HG03135 (cell line): ENCODE data around the gene ZBTB11.
"Not testable (repeated sequence)": the region's sequence is repeated elsewhere in the genome, so short reads cannot be mapped to it uniquely, and the experiment has no call there.

ENCODE experiments used
- ATAC-seq: cut with Tn5 transposase; IDR thresholded peaks from one replicate; pipeline ENCODE4 v1.9.1; 2021; ENCODE audit warnings: mild to moderate bottlenecking, moderate library complexity; ENCODE audit not compliant: unreplicated experiment

ZBTB11 gene, protein sequence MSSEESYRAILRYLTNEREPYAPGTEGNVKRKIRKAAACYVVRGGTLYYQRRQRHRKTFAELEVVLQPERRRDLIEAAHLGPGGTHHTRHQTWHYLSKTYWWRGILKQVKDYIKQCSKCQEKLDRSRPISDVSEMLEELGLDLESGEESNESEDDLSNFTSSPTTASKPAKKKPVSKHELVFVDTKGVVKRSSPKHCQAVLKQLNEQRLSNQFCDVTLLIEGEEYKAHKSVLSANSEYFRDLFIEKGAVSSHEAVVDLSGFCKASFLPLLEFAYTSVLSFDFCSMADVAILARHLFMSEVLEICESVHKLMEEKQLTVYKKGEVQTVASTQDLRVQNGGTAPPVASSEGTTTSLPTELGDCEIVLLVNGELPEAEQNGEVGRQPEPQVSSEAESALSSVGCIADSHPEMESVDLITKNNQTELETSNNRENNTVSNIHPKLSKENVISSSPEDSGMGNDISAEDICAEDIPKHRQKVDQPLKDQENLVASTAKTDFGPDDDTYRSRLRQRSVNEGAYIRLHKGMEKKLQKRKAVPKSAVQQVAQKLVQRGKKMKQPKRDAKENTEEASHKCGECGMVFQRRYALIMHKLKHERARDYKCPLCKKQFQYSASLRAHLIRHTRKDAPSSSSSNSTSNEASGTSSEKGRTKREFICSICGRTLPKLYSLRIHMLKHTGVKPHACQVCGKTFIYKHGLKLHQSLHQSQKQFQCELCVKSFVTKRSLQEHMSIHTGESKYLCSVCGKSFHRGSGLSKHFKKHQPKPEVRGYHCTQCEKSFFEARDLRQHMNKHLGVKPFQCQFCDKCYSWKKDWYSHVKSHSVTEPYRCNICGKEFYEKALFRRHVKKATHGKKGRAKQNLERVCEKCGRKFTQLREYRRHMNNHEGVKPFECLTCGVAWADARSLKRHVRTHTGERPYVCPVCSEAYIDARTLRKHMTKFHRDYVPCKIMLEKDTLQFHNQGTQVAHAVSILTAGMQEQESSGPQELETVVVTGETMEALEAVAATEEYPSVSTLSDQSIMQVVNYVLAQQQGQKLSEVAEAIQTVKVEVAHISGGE

DNA sequence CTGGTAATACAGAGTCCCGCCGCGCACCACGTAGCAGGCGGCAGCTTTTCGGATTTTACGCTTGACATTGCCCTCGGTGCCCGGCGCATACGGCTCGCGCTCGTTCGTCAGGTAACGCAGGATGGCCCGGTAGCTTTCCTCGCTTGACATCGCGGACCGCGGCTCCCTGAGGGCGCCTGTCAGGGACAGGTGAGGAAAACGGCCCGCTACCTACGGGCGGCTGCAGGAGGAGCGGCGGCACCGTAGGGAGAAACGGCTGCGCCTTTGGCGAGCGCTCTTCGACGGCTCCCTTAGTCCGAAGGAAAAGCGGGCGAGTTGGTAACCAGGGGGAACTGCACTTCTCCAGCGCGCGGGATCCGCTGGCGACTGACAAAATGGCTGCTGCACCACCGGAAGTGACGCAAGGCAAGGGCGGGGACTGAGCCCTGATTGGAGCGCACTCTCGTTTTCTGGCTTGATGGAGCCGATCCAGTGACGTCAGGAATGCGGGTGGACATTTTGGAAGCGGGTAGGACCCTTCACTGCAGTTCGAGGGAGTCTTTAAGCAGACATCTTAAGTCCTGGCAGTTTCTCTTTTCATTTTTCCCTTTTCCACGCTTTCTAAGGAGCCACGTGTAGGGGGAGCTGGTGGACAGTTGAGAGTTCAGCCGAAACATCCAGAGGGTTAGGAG lies at the start of gene ZBTB11:
TSS of gene ZBTB11 (minus strand) at position 368 of the 671 bp plus-strand sequence. CDS start at position 150, 218 bp downstream.
- ATAC-seq: peak; percentile 73

DNA sequence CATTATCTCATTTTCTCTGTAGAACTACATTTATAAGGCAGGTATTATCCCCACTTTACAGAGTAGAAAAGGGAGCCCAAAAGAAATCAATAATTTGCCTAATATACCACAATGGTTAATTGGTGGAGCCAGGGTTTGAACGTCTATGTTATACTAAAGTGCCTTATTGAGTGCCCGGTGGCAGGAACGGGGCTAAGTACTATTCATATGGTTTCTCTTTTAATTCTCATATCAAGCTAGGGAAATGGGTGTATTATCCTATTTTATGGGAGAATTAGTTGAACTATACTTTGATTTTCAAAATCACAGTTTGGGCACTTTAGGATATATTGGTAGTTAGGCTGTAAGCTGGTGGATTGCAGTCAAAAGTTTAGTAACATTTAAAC lies 49.0 kb upstream of the ZBTB11 start:
- no peak for ATAC-seq

DNA sequence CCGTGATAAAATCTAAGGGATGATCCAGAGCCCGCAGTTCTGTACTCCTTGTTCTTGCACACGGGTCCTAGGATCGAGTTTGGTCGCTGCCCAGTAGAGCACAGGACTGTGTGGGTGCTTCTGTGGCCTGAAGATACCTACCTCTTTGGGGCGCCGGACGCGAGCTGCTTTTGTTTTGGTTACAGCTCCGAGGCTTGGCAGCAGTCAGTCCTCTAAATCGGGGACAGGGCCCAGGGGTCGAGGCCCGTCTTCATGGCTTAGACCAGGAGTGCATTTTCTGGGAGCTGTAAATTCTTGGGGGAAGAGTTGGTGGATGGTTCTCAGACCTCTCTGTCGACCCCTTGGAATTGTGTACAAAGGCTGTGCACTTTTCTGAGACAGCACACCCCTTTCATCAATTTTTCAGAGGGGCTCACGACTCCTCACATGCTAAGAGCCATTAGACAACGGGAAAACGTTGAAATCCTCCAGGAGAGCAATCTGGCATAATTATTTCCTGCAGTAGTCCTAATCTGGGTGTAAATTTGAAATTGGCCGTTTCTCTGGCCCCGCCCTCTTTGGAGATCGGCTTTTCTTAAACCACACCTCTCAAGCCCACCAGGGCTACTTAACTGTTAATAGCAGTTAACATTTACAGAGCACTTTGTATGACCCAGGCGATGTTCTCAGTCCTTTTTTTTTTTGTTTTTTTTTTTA lies 48.4 kb upstream of the ZBTB11 start:
- peak; percentile 23 for ATAC-seq

DNA sequence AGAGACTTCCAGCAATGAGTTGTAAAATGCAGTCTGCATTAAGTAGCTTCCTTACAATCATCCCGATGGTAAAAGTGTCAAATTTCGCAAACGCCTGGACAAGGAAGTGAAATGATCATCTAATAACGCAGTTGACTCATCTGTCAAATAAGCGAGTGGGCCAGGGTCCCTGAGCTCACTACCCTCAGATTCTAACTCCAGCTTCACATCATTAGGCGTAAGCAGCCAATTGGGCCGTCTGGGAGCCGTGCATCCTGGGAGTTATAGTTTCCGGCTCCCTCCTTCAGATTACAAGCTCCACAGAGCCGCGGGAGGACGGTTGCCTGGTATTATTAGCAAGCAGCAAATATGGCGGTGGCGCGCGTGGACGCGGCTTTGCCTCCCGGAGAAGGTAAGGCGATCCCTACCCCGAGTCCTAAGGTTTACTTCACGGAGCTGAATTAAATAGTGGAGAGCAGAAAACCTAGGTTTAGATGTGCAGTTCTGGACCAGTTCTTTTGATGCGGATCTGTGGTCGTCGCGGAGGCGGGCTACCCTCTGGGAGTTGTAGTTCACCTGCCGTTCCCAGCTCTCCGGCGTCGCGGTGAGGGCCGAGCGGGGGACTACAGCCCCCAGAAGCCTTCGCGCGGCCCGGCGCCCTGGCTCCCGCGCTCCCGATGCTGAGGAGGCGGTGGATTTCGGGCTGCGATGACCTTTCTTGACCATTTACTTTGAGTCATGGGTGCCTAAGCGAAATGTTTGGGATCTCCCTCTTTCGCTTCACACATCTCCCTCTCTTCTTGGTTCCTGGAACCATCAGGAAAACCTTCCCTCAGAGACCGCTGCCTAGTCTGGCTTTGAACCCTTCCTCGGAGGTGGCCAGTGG lies 47.6 kb upstream of the ZBTB11 start, which contains the start of gene CEP97:
TSS of gene CEP97 (plus strand) at position 286 of the 865 bp plus-strand sequence. CDS start at position 349, 63 bp downstream.
- peak; percentile 91 for ATAC-seq

DNA sequence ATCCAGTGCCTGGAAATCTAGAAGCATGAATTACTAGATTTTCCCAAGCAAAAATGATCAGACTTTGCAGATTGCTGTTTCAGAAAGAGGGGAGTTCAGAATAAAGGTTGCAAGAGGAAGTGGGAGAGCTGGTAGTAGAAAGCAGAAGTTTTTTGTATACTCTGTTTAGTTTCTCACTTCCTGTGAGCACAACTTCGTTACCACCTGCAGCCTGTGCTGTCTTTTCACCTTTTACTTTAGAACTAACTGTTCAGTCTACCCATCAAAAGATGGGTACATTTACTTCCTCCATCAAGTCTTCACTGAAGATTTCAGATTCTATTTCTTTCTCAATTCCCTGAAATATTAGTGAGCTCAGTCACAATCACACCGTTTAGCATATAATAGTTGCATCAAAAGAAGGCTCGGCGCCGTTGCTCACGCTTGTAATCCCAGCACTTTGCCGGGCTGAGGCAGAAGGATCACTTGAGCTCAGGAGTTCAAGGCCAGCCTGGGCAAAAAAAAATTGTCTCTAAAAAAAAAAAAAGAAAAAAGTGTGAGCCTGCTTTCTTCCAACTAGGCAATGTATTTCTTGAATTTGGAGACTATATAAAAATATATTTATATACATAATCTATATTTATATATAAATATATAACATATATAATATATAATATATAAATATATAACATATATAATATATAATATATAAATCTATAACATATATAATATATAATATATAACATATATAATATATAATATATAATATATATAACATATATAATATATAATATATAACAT lies 45.7 kb upstream of the ZBTB11 start:
- peak; percentile 58 for ATAC-seq

DNA sequence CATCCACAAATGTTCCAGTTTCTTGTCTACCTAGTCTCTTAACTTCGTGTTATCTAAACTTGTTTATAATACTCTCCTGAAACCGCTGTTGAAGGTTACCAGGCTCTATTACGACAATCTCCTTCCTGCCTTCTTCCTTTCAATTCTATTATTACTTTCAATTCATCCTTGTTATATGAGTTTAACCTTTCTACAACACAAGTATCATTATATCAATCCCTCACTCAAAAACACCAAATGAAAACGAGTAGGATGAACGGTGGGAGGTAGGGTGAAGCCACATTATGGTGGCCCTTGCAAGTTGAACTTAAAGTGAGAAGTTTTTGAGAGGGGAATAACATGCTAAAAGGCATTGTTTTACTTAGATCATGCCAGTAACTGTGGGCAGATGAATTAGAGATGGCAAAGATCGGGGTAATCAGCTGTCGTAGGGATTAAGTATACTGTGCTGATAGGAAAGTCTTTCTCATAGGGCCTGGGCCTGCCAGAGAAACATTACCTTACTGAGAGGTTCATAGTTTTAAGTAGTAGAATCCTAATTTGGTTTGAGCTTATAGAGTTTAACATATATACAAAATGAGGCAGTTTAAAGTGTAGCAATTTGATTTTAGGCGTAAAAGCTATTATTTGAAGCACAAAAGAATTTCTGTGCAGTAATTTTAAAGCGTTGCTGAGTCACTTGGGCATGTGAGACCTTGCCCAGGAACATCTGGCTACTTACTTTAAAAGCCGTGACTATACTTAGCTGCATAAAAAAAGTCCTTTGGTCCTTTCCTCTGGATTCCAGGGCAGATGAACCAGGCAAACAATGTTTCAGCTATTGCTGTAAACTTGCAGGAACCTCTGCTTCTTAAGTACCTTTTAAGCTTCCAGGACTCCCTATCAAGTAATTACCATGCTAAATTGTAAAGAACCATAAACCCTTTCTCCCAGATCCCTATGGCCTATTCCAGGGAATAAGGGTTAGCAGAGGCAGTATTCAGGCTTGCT lies 44.2 kb upstream of the ZBTB11 start:
- no peak for ATAC-seq

DNA sequence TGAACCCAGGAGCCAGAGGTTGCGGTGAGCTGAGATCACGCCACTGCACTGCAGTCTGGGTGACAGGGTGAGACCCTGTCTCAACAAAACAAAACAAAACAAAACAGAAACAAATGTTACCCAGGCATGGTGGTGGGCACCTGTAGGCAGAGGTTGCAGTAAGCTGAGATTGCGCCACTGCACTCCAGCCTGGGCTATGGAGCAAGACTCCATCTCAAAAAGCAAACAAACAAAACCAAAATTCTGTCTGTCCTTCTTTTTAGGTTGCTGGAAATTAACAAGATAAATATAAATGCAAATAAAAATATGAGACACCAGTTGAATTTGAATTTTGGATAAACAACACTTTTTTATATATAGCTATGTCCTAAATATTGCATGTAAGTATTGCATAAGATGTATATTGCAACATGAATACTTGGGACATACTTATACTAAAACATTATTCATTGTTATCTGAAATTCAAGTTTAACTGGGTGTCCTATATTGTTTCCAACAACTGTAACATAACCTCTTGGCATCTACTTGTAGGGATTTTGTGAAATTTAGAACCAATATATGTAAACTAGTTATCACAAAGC lies 42.8 kb upstream of the ZBTB11 start:
- ATAC-seq: no peak

DNA sequence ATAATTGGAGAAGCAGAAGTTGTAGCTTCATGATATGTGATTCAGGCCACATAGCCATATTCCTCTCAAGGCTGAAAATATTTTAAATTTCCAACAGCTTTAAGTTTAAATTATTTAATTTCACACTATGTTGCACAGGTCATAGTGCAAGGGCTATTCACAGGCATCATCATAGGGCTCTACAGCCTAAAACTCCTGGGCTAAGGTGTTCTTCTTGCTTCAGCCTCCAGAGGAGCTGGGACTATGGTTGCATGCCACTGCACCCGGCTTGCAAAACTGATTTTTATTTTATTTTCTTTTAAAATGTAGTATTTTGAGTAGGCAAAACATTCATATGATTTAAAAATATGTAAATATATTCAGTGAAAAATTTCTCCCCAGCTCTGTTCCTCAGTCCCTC lies 41.5 kb upstream of the ZBTB11 start:
- no peak for ATAC-seq

DNA sequence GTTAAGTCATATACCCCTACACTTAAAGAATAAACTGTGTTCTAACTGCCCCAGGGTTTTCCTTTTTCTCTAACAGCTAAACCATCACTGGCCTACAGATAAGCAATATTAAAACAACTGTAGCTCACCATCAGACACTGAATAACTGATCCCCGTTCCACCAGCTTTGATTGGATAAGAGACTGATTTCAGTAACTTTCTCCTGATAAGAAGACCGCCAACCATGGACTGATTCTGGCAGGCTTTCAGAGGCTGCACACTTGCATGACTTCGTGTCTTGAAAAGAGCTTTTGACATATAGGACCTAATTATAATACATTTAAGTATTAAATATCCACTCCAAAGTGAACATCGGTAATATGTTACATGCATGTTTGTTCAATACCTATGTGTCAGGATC lies 32.2 kb upstream of the ZBTB11 start:
- no peak for ATAC-seq

DNA sequence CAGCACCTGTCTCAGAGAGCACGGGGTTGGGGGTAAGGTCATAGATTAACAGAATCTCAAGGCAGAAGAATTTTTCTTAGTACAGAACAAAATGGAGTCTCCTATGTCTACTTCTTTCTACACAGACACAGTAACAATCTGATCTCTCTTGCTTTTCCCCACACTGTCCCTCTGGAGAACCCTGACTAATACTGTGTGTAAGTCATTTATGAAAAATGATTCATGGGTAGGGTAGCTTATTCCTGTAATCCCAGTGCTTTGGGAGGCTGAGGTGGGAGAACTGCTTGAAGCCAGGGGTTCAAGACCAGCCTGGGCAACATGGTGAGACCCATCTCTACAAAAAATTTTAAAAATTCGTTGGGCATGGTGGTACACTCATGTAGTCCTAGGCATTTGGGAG lies 27.7 kb upstream of the ZBTB11 start:
- not testable (repeated sequence) for ATAC-seq

DNA sequence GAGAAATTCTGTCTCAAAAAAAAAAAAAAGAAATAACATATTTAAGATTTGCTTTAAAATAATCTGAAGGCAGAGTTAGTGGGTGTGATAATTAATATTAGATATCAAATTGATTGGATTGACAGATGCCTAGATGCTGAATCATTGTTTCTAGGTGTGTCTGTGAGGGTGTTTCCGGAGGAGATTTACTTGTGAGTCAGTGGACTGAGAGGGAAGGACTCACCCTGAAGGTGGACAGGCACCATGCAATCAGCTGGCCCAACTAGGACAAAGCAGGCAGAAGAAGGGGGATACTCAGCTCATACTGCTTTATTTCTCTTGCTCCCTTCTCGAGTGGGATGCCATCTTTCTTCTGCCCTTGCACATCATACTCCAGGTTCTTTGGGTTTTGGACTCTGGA lies 26.2 kb upstream of the ZBTB11 start:
- ATAC-seq: no peak

DNA sequence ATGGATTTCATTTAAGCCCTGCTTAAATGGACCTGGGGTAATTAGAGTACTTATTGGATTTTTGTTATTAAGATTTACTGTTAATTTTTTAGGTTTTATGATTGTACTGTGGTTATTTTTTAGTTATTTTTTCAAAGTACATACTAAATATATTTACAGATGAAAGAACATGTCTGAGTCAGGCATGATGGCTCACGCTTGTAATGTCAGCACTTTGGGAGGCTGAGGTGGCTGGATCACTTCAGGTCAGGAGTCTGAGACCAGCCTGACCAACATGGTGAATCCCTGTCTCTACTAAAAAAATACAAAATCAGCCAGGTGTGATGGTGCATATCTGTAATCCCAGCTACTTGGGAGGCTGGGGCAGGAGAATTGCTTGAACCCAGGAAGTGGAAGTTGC lies 25.8 kb upstream of the ZBTB11 start:
- no peak for ATAC-seq

DNA sequence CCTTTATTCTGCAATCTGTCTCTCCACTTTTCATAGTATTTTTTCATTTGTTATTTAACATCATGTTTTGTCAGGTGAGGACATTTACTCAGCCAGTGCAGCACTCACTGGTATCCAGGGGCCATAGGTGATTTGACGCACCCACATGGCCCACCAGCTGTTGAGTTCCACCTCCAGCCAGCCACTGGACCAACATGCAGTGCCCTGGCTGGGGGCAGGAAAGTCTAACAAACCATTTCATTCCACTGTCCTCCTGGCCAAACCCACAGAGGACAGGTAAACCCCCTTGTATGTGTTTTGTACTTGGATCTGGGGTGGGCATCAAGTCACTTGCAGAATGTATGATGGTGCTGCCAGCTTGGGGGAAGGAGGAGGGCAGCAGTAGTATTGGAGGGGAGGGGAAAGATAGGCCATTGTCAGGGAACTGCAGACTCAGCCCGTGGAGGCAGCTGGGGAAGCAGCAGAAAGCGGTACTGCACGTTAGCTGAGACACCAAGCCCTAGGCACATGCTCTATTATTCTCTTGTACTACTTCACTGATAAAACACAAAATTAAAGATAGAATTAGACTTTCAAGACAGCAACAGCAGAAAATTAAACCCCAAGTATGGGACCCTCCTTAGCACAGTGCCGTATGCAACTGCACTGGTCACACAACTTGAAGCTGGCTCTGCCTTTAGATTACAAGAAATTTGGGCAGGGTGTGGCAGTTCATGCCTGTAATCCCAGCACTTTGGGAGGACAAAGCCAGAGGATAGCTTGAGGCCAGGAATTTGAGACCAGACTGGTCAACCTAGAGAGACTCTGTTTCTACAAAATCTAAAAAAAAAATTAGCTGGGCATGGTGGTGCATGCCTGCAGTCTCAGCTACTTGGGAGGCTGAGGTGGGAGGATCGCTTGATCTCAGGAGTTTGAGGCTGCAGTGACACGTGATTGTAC lies 25.0 kb upstream of the ZBTB11 start:
- no peak for ATAC-seq

DNA sequence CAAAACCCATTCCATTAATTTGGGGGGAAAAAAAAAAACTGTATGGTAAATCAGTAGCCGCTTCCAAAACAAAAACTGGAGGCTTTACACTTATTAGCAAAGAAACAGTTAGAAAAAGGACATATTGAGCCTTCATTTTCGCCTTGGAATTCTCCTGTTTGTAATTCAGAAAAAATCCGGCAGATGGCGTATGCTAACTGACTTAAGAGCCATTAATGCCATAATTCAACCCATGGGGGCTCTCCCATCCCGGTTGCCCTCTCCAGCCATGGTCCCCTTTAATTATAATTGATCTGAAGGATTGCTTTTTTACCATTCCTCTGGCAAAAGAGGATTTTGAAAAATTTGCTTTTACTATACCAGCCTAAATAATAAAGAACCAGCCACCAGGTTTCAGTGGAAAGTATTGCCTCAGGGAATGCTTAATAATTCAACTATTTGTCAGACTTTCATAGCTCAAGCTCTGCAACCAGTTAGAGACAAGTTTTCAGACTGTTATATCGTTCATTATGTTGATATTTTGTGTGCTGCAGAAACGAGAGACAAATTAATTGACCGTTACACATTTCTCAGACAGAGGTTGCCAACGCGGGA lies 18.9 kb upstream of the ZBTB11 start:
- no peak for ATAC-seq

DNA sequence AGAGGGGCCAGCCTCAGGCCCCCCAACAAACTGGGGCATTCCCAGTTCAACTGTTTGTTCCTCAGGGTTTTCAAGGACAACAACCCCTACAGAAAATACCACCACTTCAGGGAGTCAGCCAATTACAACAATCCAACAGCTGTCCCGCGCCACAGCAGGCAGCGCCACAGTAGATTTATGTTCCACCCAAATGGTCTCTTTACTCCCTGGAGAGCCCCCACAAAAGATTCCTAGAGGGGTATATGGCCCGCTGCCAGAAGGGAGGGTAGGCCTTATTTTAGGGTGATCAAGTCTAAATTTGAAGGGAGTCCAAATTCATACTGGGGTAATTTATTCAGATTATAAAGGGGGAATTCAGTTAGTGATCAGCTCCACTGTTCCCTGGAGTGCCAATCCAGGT lies 17.9 kb upstream of the ZBTB11 start:
- not testable (repeated sequence) for ATAC-seq

DNA sequence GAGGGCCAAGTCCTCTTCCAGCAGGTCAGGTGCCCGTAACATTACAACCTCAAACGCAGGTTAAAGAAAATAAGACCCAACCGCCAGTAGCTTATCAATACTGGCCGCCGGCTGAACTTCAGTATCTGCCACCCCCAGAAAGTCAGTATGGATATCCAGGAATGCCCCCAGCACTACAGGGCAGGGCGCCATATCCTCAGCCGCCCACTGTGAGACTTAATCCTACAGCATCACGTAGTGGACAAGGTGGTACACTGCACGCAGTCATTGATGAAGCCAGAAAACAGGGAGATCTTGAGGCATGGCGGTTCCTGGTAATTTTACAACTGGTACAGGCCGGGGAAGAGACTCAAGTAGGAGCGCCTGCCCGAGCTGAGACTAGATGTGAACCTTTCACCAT lies 16.6 kb upstream of the ZBTB11 start:
- not testable (repeated sequence) for ATAC-seq
